GM15510 (cell line): ENCODE results near the gene TAC4.

Experiments used
- POLR2A ChIP-seq: IDR thresholded peaks from 3 replicates; pipeline ENCODE4 v1.6.1; 2011; ENCODE audit warnings: borderline replicate concordance; ENCODE audit not compliant: insufficient read length; ENCODE audit errors: extremely low read depth

The TAC4 gene

DNA sequence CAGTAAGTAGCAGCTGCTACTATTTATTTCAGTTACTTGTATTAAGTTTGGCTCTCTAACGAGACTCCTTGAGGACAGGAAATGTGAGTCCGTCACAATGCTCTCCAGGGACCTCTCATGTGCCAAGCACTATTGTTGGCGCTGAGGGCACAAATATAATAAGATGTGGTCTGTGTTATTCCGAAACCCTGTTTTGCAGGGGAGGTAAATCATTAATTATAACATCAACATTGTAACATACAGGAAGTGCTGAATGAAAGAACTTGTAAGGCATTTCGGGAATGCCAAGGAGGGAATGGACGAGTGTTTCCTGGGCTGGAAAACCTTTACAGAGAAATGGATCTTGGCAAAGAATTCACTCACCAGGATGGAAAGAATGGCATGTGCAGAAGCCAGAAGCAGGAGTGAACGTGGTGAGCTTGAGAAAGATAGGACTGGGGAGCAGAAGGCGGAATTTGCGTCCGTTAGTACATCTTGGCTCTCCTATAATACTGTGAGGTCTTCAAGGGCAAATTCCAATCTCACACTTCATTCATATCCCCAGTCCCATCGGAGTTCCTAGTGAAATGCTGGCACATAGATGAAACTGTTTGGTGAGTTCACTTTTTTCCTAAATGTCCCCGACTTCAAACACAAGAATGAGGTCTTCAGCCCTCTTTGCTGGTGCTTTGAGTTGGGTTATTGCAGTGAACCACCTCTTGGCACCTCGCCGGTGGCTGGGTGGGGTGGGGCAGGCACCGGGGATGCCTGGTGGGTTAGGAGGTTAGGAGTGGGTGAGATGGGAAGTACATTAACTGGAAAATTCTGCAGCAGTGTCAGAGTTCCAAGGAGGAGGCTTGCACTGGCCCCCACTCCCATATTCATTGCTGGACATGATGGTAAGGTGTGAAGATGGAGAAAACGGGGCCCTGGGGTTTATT, 11.5 kb downstream of the TAC4 start:
- TF ChIP-seq POLR2A = no peak

DNA sequence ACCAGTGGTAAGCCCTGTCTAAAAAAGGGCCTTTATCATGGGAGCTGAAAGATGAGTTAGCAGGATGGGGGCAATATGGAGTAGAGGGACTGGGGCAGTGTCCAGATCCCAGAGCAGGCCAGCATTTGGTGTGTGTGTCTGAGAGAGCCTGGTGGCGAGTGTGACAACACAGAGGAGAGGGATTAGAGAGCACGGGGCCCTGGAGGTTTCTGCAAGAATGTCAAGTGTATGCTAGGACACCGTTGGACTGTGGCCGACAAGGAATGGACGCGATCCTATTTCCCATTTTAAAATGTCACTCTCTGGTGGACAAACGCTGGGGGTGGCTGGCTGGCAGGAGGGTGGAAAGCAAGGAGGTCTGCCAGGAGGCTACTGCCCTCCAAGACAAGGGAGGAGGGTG, 12.4 kb downstream of the TAC4 start:
- no peak for TF ChIP-seq POLR2A

DNA sequence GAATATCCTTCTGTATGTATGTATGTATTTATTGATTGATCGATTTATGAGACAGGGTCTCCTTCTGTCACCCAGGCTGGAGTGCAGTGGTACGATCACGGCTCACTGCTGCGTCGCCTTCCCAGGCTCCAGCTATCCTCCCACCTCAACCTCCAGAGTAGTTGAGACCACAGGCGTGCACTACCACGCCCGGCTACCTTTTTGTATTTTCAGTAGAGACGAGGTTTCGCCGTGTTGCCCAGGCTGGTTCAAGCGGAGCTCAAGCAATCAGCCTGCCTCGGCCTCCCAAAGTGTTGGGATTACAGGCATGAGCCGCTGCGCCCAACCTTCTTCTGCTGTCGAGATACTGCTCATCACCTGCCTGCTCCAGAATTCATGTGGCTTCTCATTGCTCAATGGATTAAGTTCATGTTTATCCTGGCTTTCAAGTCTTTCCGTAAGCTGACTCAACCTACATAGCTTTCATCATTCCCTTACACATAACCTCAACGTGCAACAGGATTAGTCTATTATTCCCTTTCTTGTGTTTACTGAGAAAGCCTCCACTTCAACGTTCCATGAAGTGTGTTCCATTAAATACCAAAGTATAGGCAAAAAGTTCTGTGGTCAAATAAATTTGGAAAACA, 13.6 kb downstream of the TAC4 start:
- TF ChIP-seq POLR2A = no peak

DNA sequence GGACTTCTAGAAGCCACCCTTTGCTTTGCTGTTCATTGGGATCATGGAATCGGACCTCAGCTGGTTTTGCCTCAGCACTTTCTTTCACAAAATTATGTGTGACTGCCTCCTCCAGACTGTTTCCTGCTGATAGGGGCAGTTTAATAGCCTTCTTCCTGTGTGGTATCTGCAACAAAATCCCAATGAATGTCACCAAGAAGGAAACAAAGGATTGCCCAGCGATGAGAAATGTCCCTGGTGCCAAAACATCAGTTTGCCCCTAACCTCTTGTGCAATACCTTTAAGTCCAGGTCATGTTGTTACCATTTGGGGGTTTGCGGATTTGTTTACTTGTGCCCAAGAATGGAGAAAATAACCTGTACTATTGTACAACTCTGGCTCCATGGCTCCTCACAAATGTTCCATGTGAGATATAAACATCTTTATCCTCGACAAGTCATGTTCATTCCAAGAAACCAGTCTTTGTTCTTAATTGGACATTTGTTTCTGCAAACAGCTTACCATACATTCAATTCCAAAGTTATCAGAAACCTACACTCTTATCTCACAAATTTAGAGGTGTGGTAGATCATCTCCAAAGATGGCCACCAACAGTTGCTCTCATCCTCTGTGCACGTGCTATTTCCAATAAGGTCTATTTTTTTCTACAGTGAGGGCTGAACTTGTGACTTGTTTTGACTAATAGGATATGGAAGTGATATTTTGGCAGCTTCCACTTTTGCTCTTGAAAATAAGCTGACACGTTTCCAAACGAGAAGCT, 14.8 kb downstream of the TAC4 start:
- no peak for TF ChIP-seq POLR2A

- TF ChIP-seq POLR2A = no peak
Measured at GRCh38 chr17:49830605-49831004, 17.3 kb downstream of the TAC4 start.

DNA sequence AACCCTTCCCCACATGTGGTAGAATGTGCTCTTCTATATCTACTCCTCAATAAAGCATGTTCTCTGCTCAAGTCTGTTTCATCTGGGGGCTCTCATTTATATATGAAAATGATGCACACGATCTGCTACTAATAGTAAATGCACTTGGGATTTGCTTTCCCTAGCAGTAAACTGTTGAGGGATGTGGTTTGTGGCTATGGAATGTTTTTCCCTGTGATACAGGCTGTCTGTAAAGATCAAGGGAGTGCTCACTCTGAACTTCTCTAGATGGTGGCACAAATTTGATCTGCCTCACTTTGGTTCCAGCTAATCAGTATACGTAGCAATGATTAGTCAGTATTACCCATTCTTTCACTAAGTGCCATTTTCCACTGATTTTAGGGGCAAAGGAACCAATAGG, 18.8 kb downstream of the TAC4 start:
- TF ChIP-seq POLR2A = no peak

DNA sequence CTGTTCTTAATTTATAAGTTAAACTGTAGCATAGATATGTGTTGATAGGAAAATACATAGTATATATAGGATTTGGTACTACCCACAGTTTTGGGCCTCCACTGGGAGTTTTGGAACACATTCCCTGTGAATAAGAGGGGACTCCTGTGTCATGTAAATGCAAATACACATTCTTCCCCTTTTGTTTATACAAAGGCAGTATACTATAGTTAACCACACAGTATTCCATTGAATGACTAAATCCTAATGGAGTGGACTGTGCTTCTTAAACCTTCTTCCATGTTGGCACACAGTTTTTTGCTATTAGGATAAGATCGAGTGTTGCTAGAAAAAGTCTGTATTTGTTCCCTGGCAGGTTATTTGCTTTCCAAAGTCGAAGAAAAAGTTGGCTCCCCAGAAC, 22.2 kb downstream of the TAC4 start:
- no peak for TF ChIP-seq POLR2A

DNA sequence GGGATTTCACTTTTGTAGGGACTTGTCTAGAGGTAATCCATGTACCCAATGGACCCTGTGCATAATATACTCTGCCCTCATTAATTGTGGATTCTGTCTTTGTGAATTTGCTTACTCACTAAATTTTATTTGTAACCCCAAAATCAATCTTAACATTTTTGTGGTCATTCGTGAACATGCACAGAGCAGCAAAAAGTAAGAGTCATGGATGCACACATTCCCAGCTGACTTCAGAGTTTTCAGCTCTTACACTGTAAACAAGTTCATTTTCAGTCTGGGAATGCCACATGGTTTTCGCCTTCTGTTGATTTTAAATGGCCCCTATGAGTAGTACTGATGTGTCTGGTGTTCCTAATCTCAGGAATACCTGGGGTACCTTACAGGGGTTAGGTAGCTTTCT, 24.3 kb downstream of the TAC4 start:
- TF ChIP-seq POLR2A = no peak

DNA sequence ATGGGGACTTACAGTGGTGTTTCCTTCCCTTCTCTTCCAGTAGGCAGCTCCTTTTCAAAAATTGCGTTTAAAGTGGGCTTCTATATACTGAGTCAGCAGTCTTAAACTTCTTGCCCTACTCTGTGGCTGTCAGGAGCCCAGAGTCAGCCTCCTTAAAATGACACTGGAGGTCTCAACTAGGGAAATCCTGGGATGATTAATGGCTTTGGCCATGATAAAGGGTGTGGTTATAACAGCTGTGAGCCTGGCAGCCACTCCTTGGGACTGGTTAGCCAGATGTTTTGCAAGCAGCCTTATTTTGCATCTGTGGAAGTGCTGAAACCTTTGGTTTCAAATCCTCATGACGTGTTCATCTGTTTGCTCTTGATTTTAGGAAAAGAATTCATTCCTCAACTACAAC, 25.0 kb downstream of the TAC4 start:
- no peak for TF ChIP-seq POLR2A

- no peak for TF ChIP-seq POLR2A
Measured at GRCh38 chr17:49821916-49822315, 26.0 kb downstream of the TAC4 start.

DNA sequence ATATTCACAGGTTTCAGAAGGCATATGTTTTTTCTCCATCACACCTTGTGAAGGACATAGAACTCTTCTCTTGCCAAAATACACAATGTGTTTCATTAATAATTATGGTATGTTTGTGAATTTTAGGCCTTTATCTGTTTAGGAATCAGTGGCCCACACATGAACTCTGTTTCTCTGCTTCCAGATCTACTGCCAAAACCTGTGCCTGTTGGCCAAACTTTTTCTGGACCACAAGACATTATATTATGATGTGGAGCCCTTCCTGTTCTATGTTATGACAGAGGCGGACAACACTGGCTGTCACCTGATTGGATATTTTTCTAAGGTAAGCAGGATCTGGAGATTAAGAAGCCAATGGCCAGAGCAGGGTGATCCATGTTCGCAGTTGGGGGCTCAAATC, 26.4 kb downstream of the TAC4 start:
- no peak for TF ChIP-seq POLR2A

- no peak for TF ChIP-seq POLR2A
Measured at GRCh38 chr17:49820773-49821172, 27.1 kb downstream of the TAC4 start.

GRCh38 chr17:49819651-49820050, 28.2 kb downstream of the TAC4 start:
- no peak for TF ChIP-seq POLR2A

GRCh38 chr17:49819138-49819537, 28.7 kb downstream of the TAC4 start:
- TF ChIP-seq POLR2A = no peak

DNA sequence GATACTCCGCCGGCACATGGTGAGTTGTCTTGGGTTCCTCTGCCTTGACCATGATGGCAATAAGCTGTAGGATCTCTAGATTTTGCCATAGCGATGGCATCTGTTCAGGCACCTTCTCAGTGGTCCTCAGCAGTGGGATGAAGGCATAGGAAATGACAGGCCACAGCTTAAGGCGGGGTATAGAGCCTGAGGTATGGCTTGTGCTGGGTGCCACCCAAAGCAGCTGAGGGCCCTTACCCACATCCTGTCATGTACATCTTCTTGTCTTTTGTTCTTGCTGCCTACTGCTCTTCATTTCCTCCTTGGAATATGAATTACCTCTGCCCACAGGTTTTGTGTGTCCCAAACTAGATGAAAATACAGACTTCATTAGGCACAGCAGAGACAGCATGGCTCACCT, 29.9 kb downstream of the TAC4 start:
- no peak for TF ChIP-seq POLR2A

GRCh38 chr17:49815761-49816281, 32.0 kb downstream of the TAC4 start:
- no peak for TF ChIP-seq POLR2A
